GM10847 (cell line): ENCODE measurements around the gene EPHA2.

ENCODE experiments used
- POLR2A ChIP-seq: IDR thresholded peaks from 2 replicates; pipeline ENCODE4 v1.6.1; 2011; ENCODE audit not compliant: insufficient read length; ENCODE audit errors: extremely low read depth

The EPHA2 gene

GRCh38 chr1:16139473-16139962 lies 16.4 kb downstream of the EPHA2 start:
- TF ChIP-seq POLR2A, result no peak

- no peak for TF ChIP-seq POLR2A
These were observed 17.1 kb downstream of the EPHA2 start for GRCh38 chr1:16138772-16139221.

- TF ChIP-seq POLR2A, result no peak
These were observed 17.9 kb downstream of the EPHA2 start for GRCh38 chr1:16137890-16138467.

GRCh38 chr1:16135501-16135900 lies 20.4 kb downstream of the EPHA2 start:
- no peak for TF ChIP-seq POLR2A

- TF ChIP-seq POLR2A, result no peak
These were observed 21.0 kb downstream of the EPHA2 start for GRCh38 chr1:16134906-16135305.

- no peak for TF ChIP-seq POLR2A
These were observed 21.6 kb downstream of the EPHA2 start for GRCh38 chr1:16134066-16134801.

GRCh38 chr1:16133007-16133961 lies 22.6 kb downstream of the EPHA2 start:
- no peak for TF ChIP-seq POLR2A

- no peak for TF ChIP-seq POLR2A
These were observed 23.5 kb downstream of the EPHA2 start for GRCh38 chr1:16132325-16132785.

- TF ChIP-seq POLR2A, result no peak
These were observed 24.1 kb downstream of the EPHA2 start for GRCh38 chr1:16131636-16132324.

- TF ChIP-seq POLR2A, result no peak
These were observed 25.0 kb downstream of the EPHA2 start for GRCh38 chr1:16130827-16131226.

GRCh38 chr1:16129921-16130543 lies 25.8 kb downstream of the EPHA2 start:
- TF ChIP-seq POLR2A, result no peak

- TF ChIP-seq POLR2A, result no peak
These were observed 26.6 kb downstream of the EPHA2 start for GRCh38 chr1:16129316-16129715.

- TF ChIP-seq POLR2A, result no peak
These were observed 27.5 kb downstream of the EPHA2 start for GRCh38 chr1:16128338-16128741.

- TF ChIP-seq POLR2A, result no peak
These were observed 28.1 kb downstream of the EPHA2 start for GRCh38 chr1:16127676-16128337.
